NT2/D1 (cell line): Measurements from ENCODE around the gene PLCB4.

ENCODE experiments used
- SUZ12 ChIP-seq: IDR thresholded peaks from 2 replicates; pipeline ENCODE4 v1.6.1; 2011; ENCODE audit not compliant: insufficient read length, insufficient read depth; ENCODE audit errors: extremely low read depth
- YY1 ChIP-seq: IDR thresholded peaks from 2 replicates; pipeline ENCODE4 v1.6.1; 2011; ENCODE audit not compliant: insufficient read length, insufficient read depth
- ZNF274 ChIP-seq: IDR thresholded peaks from 2 replicates; pipeline ENCODE4 v1.6.1; 2011; ENCODE audit warnings: mild to moderate bottlenecking, low read depth, low read length

DNA sequence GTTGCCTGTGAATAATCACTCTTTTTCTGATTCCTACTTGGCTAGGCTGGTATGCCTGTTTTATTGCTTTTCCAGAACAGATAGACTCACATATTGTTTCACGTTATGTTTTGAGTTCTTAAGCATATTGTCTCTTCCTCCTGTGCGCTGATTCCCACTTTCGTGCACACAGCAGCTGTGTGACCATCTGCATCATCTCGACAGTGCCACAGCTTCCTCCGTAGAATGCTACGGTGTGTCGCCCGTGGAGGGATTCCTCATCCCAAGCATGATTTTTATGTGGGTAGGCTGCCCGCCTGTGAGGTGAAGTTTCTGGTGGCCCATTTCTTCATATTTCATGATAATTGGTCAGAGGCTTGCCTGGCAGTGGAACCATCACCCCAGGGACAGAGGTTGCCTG lies 31.8 kb downstream of the PLCB4 start:
- TF ChIP-seq YY1 (no peak), ZNF274 (no peak), SUZ12 (no peak)
